ENCODE results near the gene CPVL. TPM values are rescaled to one million over a fixed set of nuclear protein-coding genes. Genes with fewer than 3 reads are reported as not detected.

CPVL gene
- total and polyA plus RNA-seq, 2 experiments from 2014 or later, result 31.9 to 37.8 TPM

GRCh38 chr7:29017713-29018112 is 128.6 kb downstream of the CPVL start (continued):
- TF ChIP-seq ZNF331 (CRISPR knock-in tag; IDR thresholded peaks at IDR 0.05; ENCODE audit: low read depth) (no peak), POLR2AphosphoS5 (IDR thresholded peaks at IDR 0.05; ENCODE audit: low read depth) (no peak), NANOG (IDR thresholded peaks at IDR 0.05; ENCODE audit: borderline replicate concordance) (no peak)
- TF ChIP-seq, protein P1, sequence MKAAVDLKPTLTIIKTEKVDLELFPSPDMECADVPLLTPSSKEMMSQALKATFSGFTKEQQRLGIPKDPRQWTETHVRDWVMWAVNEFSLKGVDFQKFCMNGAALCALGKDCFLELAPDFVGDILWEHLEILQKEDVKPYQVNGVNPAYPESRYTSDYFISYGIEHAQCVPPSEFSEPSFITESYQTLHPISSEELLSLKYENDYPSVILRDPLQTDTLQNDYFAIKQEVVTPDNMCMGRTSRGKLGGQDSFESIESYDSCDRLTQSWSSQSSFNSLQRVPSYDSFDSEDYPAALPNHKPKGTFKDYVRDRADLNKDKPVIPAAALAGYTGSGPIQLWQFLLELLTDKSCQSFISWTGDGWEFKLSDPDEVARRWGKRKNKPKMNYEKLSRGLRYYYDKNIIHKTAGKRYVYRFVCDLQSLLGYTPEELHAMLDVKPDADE (IDR thresholded peaks at IDR 0.05), result no peak

GRCh38 chr7:29014725-29015124 is 131.6 kb downstream of the CPVL start:
- ATAC-seq, result no peak
- no peaks in the 10 kb centered on the region; the same call in 2 of the 3 replicates for H3K4me1 Mint-ChIP-seq

More at GRCh38 chr7:29014725-29015124, 131.6 kb downstream of the CPVL start:
- Mint-ChIP-seq H3K27ac (no peak overlapping the region), H3K27me3 (ENCODE audit: insufficient read depth, low read depth, poor library complexity) (no peaks in the 10 kb centered on the region), H3K9me3 (no peaks in the 10 kb centered on the region; the same call in 2 of the 3 replicates), H3K36me3 (ENCODE audit: low read depth) (no peaks in the 10 kb centered on the region; the same call in 2 of the 3 replicates), H3K4me3 (no peak overlapping the region)
- no peaks in the 10 kb centered on the region for H3K36me3 ChIP-seq (ENCODE audit: insufficient read depth)
- H3K79me2 ChIP-seq (replicated peaks; ENCODE audit: insufficient read depth), result no peaks in the 10 kb centered on the region
- H3K4me2 ChIP-seq, result no peak overlapping the region
- no peak overlapping the region for H3K4me3 ChIP-seq
- TF ChIP-seq, protein P2, sequence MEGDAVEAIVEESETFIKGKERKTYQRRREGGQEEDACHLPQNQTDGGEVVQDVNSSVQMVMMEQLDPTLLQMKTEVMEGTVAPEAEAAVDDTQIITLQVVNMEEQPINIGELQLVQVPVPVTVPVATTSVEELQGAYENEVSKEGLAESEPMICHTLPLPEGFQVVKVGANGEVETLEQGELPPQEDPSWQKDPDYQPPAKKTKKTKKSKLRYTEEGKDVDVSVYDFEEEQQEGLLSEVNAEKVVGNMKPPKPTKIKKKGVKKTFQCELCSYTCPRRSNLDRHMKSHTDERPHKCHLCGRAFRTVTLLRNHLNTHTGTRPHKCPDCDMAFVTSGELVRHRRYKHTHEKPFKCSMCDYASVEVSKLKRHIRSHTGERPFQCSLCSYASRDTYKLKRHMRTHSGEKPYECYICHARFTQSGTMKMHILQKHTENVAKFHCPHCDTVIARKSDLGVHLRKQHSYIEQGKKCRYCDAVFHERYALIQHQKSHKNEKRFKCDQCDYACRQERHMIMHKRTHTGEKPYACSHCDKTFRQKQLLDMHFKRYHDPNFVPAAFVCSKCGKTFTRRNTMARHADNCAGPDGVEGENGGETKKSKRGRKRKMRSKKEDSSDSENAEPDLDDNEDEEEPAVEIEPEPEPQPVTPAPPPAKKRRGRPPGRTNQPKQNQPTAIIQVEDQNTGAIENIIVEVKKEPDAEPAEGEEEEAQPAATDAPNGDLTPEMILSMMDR (conservative IDR thresholded peaks at IDR 0.05; ENCODE audit: low read depth in 2 of 2), result no peak
- no peak for TF ChIP-seq EZH2 (IDR thresholded peaks at IDR 0.05; ENCODE audit: low read depth, unreplicated experiment)
- TF ChIP-seq ZNF114 (CRISPR knock-in tag; IDR thresholded peaks at IDR 0.05), result no peak
- no peak for TF ChIP-seq CREB1 (CRISPR knock-in tag; IDR thresholded peaks at IDR 0.05; ENCODE audit: low read depth)
- TF ChIP-seq, protein P1 (IDR thresholded peaks at IDR 0.05), result no peak
- TF ChIP-seq STAT1 (IDR thresholded peaks at IDR 0.05; ENCODE audit: unreplicated experiment), result no peak
- TF ChIP-seq ZNF331 (CRISPR knock-in tag; IDR thresholded peaks at IDR 0.05; ENCODE audit: low read depth), result no peak
- TF ChIP-seq NANOG (IDR thresholded peaks at IDR 0.05; ENCODE audit: borderline replicate concordance), result no peak
- no peak for TF ChIP-seq REST (IDR thresholded peaks at IDR 0.05; ENCODE audit: unreplicated experiment)
- no peak for TF ChIP-seq JUNB (IDR thresholded peaks at IDR 0.05; ENCODE audit: unreplicated experiment)
- no peaks in the 10 kb centered on the region for H4K20me1 ChIP-seq (replicated peaks; ENCODE audit: insufficient read depth)
- H2AFZ ChIP-seq, result no peak overlapping the region
- no peak for DNase-seq (ENCODE audit: low spot score)
- H3F3A ChIP-seq (replicated peaks; ENCODE audit: low read depth), result no peaks in the 10 kb centered on the region
- no peaks in the 10 kb centered on the region for H3K27me3 ChIP-seq (ENCODE audit: insufficient read depth)
- no peaks in the 10 kb centered on the region for H3K4me1 ChIP-seq (ENCODE audit: insufficient read depth)
- no peak overlapping the region for H3K27ac ChIP-seq (ENCODE audit: low read depth)
- 0 out of 2 replicates have a peak, but pooled peaks cover 6% of the 10 kb centered on the region for H3K9me2 ChIP-seq (ENCODE audit: insufficient read depth)
